Trophoblast cell (in vitro differentiated cells and primary cell): ENCODE measurements around the gene SNX20.

ENCODE experiments used
- DNase-seq, 2 donors: peaks; one replicate each; pipeline ENCODE4 v3.0.0-alpha.2; 2016
- H2AFZ ChIP-seq: 2 replicates; pipeline ENCODE4 v1.6.1; 2013; ENCODE audit warnings: low read length, moderate library complexity, mild to moderate bottlenecking; ENCODE audit not compliant: insufficient read depth, poor library complexity
- H2AK5ac ChIP-seq: 2 replicates; pipeline ENCODE4 v1.6.1; 2013; ENCODE audit warnings: mild to moderate bottlenecking, low read length
- H2BK120ac ChIP-seq: 2 replicates; pipeline ENCODE4 v1.6.1; 2013; ENCODE audit warnings: low read length, mild to moderate bottlenecking, moderate library complexity; ENCODE audit not compliant: insufficient read depth, poor library complexity
- H2BK12ac ChIP-seq: 2 replicates; pipeline ENCODE4 v1.6.1; 2013; ENCODE audit warnings: mild to moderate bottlenecking, low read length, moderate library complexity
- H2BK5ac ChIP-seq: 2 replicates; pipeline ENCODE4 v1.6.1; 2013; ENCODE audit warnings: low read length, low read depth, moderate library complexity, mild to moderate bottlenecking; ENCODE audit not compliant: poor library complexity
- H3K14ac ChIP-seq: 2 replicates; pipeline ENCODE4 v1.6.1; 2013; ENCODE audit warnings: mild to moderate bottlenecking, low read length
- H3K18ac ChIP-seq: 2 replicates; pipeline ENCODE4 v1.6.1; 2013; ENCODE audit warnings: mild to moderate bottlenecking, low read length
- H3K23ac ChIP-seq: 2 replicates; pipeline ENCODE4 v1.6.1; 2013; ENCODE audit warnings: low read length
- H3K27ac ChIP-seq: 2 replicates; pipeline ENCODE4 v1.5.1; 2013; ENCODE audit warnings: low read depth, mild to moderate bottlenecking, inconsistent platforms, low read length, moderate library complexity
- H3K27me3 ChIP-seq: 2 replicates; pipeline ENCODE4 v1.6.1; 2013; ENCODE audit warnings: inconsistent platforms, mild to moderate bottlenecking, low read length, moderate library complexity; ENCODE audit not compliant: insufficient read depth
- H3K36me3 ChIP-seq, 2 experiments: 1 replicate in 1 of 2; 2 replicates in 1 of 2; pipeline ENCODE4 v1.6.1; 2013; ENCODE audit warnings: low read length in 2 of 2, mild to moderate bottlenecking in 2 of 2, moderate library complexity in 1 of 2; ENCODE audit not compliant: insufficient read depth in 2 of 2, control insufficient read depth in 1 of 2
- H3K4ac ChIP-seq: 2 replicates; pipeline ENCODE4 v1.6.1; 2013; ENCODE audit warnings: low read depth, mild to moderate bottlenecking, low read length, moderate library complexity
- H3K4me1 ChIP-seq, 2 experiments: 1 replicate in 1 of 2; 2 replicates in 1 of 2; pipeline ENCODE4 v1.6.1; 2013; ENCODE audit warnings: low read length in 2 of 2, mild to moderate bottlenecking in 2 of 2, moderate library complexity in 1 of 2; ENCODE audit not compliant: insufficient read depth in 2 of 2, control insufficient read depth in 1 of 2
- H3K4me2 ChIP-seq: 2 replicates; pipeline ENCODE4 v1.6.1; 2013; ENCODE audit warnings: inconsistent platforms, mild to moderate bottlenecking, low read length, moderate library complexity
- H3K4me3 ChIP-seq: 2 replicates; pipeline ENCODE4 v1.5.1; 2013; ENCODE audit warnings: mild to moderate bottlenecking, low read depth, low read length, inconsistent platforms
- H3K79me1 ChIP-seq: one replicate; pipeline ENCODE4 v1.6.1; 2013; ENCODE audit warnings: low read length
- H3K79me2 ChIP-seq: 2 replicates; pipeline ENCODE4 v1.6.1; 2013; ENCODE audit warnings: low read length, mild to moderate bottlenecking; ENCODE audit not compliant: control insufficient read depth, insufficient read depth, poor library complexity
- H3K9ac ChIP-seq: 2 replicates; pipeline ENCODE4 v1.6.1; 2013; ENCODE audit warnings: mild to moderate bottlenecking, low read length
- H3K9me3 ChIP-seq: 2 replicates; pipeline ENCODE4 v1.6.1; 2013; ENCODE audit warnings: low read depth, mild to moderate bottlenecking, control low read depth, inconsistent platforms, low read length; ENCODE audit not compliant: insufficient read depth
- H4K12ac ChIP-seq: 2 replicates; pipeline ENCODE4 v1.6.1; 2013; ENCODE audit warnings: low read depth, mild to moderate bottlenecking, low read length, moderate library complexity
- H4K8ac ChIP-seq: 2 replicates; pipeline ENCODE4 v1.6.1; 2013; ENCODE audit warnings: low read depth, mild to moderate bottlenecking, low read length, moderate library complexity
- H4K91ac ChIP-seq: one replicate; pipeline ENCODE4 v1.6.1; 2013; ENCODE audit warnings: low read depth, mild to moderate bottlenecking, low read length, moderate library complexity
- WGBS: extraction: QIAGEN DNeasy Blood & Tissue Kit; methylation state at CpG from one replicate; pipeline ENCODE4 v1.1.7; 2013; ENCODE audit warnings: missing lambda C conversion rate; ENCODE audit not compliant: insufficient read length, insufficient coverage; ENCODE audit errors: extremely low coverage; 5-methylcytosine and 5-hydroxymethylcytosine counted together

Gene SNX20

DNA sequence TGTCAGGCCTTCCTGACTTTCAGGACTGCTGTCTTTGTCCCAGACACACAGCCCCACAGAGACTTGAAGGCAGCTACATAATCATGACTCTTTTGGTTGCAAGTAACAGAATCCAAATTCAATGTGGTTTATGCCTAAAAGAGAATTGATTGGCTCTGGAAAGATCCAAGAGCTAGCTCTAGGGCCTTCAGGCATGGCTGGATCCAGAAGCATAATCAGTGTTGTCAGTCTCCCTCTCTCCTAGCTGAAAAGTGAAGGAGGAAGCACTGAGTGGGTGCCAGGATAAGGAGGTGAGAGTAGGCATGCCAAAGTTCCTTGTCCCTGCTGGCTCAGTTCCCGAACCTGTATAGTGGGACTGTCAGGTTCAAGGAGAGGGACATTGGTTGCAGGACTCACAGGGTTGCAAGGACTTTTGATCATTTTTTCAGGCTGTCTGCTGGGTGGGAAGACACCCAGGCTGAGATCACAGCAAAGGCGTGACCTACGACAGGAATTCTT lies 25.5 kb downstream of the SNX20 start:
- Histone ChIP-seq H3K79me1 (no peaks in the 10 kb centered on the region), H4K91ac (no peak overlapping the region), H3K36me3 (no peaks in the 10 kb centered on the region), H3K9me3 (no peaks in the 10 kb centered on the region), H2BK5ac (no peak overlapping the region), H2AFZ (no peak overlapping the region), H2AK5ac (no peak overlapping the region), H3K27me3 (no peaks in the 10 kb centered on the region), H2BK12ac (no peak overlapping the region), H3K4me3 (no peak overlapping the region), H3K4me1 (peaks cover 1 to 5% of the 10 kb centered on the region in 2 experiments), H3K18ac (no peak overlapping the region), H3K4ac (no peak overlapping the region), H3K27ac (no peak overlapping the region), H4K12ac (no peak overlapping the region), H2BK120ac (no peak overlapping the region), H3K79me2 (no peaks in the 10 kb centered on the region), H3K23ac (no peak overlapping the region), H3K9ac (no peak overlapping the region), H3K4me2 (no peak overlapping the region), H3K14ac (no peak overlapping the region), H4K8ac (no peak overlapping the region)
- DNase-seq: no peak
- no CpG with 5 or more reads among the region's 3 CpGs for WGBS

DNA sequence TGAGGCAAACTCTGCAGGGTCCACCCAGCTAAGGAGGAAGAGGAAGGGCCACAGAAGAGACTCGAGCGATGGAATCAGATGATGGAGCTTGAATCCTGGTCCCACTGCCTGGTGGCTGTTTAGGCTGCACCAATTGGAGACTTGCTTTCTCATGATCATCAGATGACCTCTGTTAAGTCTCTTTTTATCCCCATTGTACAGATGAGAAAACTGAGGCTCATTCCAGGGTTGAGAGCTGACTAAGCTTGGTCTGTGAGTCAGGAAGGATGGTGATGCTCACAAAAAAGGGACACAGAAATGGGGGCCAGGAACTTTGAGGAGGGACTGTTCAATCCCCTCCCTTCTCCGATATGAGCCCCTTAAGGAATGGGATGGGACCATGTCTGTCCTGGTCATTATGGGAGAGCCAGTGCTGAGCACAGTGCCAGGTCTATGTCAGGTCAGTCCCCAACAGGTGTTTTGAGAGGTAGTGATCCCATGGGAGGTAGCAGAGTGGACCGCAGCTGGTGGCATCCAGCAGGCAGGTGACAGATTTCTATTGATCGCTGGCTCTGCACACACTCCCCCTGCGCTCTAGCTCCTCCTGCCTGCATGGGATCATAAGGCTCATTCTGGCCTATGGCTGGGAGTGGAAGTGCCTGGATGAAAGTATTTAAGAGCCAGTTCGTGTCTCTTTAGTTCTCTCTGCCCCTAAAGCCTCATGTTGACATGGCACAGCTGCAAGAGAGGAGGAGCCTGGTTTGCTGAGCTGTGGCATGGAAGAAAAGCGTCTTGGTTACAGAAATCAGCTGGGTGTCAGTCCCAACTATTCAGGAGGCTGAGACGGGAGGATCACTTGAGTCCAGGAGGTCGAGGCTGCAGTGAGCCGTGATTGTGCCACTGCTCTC lies 27.2 kb downstream of the SNX20 start:
- no peak overlapping the region for H2BK120ac ChIP-seq
- no peaks in the 10 kb centered on the region for H3K9me3 ChIP-seq
- no peak overlapping the region for H3K4ac ChIP-seq
- DNase-seq: no peak
- H3K4me1 ChIP-seq: peaks cover 5 to 7% of the 10 kb centered on the region in 2 experiments
- no CpG with 5 or more reads among the region's 11 CpGs for WGBS
- H3K79me2 ChIP-seq: no peaks in the 10 kb centered on the region
- no peak overlapping the region for H4K12ac ChIP-seq
- no peak overlapping the region for H2BK5ac ChIP-seq
- no peak overlapping the region for H3K18ac ChIP-seq
- H3K4me2 ChIP-seq: no peak overlapping the region
- no peak overlapping the region for H3K23ac ChIP-seq
- H3K14ac ChIP-seq: no peak overlapping the region
- H2BK12ac ChIP-seq: no peak overlapping the region
- H3K79me1 ChIP-seq: no peaks in the 10 kb centered on the region
- no peak overlapping the region for H3K9ac ChIP-seq
- no peaks in the 10 kb centered on the region for H3K27me3 ChIP-seq
- H3K4me3 ChIP-seq: no peak overlapping the region
- no peak overlapping the region for H3K27ac ChIP-seq
- H2AK5ac ChIP-seq: no peak overlapping the region
- H3K36me3 ChIP-seq: no peaks in the 10 kb centered on the region
- H4K8ac ChIP-seq: no peak overlapping the region
- no peak overlapping the region for H2AFZ ChIP-seq
- H4K91ac ChIP-seq: no peak overlapping the region

DNA sequence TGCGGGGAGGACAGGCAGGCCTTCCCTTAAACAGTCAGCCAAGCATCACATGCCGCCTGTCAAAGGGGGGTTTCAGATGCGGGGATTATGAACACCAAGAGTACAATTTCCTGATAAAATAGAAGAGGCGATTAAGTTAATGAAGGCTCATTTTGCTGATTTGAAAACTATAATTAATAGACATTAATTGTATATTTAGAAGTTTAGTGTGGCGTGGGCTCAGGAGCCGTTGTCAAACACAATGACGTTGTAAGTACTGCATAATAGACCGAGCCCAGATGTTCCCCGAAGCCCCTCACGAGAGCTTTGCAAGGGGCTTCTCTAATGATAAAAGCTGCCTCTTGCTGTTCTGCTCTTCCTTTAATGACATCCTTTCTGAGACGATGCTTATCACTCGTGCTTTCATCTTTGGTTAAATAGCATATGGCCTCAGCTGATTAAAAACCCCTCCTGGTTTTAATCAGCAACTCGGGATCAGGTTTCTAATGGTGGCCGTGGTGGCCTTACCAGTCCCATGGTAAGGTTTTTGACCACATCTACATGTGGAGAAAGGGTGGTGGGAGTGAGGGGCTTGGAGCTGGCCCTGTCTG lies 28.2 kb downstream of the SNX20 start:
- Histone ChIP-seq H4K8ac (no peak overlapping the region), H2BK12ac (no peak overlapping the region), H3K14ac (no peak overlapping the region), H3K4me2 (no peak overlapping the region), H3K4me3 (no peak overlapping the region), H3K36me3 (no peaks in the 10 kb centered on the region), H3K9me3 (no peaks in the 10 kb centered on the region), H4K12ac (no peak overlapping the region), H3K9ac (no peak overlapping the region), H4K91ac (no peak overlapping the region), H2AK5ac (no peak overlapping the region), H3K23ac (no peak overlapping the region), H3K4ac (no peak overlapping the region), H3K4me1 (peaks cover 5 to 7% of the 10 kb centered on the region in 2 experiments), H3K18ac (no peak overlapping the region), H3K79me2 (no peaks in the 10 kb centered on the region), H2AFZ (no peak overlapping the region), H3K79me1 (no peaks in the 10 kb centered on the region), H3K27ac (no peak overlapping the region), H3K27me3 (no peaks in the 10 kb centered on the region), H2BK120ac (no peak overlapping the region), H2BK5ac (no peak overlapping the region)
- no CpG with 5 or more reads among the region's 14 CpGs for WGBS
- no peak for DNase-seq

DNA sequence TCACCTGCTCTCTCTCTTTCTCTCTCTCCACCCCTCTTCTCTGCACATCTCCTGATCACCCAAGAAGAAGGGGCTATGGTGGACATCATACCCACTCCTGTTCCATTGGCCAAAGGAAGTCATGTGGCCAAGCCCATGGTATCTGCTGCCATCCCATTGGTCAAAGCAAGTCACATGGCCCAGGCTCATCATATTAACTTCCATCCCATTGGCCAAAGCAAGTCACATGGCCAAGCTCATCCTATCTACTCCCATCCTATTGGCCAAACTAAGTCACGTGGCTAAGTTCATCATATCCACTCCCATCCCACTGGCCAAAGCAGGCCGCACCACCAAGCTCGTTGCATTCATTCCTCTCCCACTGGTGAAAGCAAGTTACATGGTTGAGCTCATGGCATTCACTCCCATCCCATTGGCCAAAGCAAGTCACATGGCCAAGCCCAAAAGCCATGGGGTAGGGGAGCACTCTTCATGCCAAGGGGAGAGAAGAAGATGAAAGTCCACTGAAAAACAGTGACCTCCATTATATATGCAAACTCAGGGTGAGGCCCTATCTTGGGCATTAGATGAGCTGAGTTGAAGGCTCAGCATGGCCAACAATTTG lies 29.2 kb downstream of the SNX20 start:
- no peak overlapping the region for H3K4me3 ChIP-seq
- H4K91ac ChIP-seq: no peak overlapping the region
- H3K23ac ChIP-seq: no peak overlapping the region
- no peaks in the 10 kb centered on the region for H3K9me3 ChIP-seq
- no peak overlapping the region for H2AK5ac ChIP-seq
- DNase-seq: no peak
- no peak overlapping the region for H3K27ac ChIP-seq
- no peak overlapping the region for H2BK12ac ChIP-seq
- no peak overlapping the region for H4K12ac ChIP-seq
- no peaks in the 10 kb centered on the region for H3K79me1 ChIP-seq
- no peak overlapping the region for H3K18ac ChIP-seq
- H2BK5ac ChIP-seq: no peak overlapping the region
- no peak overlapping the region for H3K4me2 ChIP-seq
- no CpG with 5 or more reads among the region's 3 CpGs for WGBS
- no peak overlapping the region for H3K14ac ChIP-seq
- H3K79me2 ChIP-seq: no peaks in the 10 kb centered on the region
- H2AFZ ChIP-seq: no peak overlapping the region
- no peak overlapping the region for H4K8ac ChIP-seq
- H3K9ac ChIP-seq: no peak overlapping the region
- H3K36me3 ChIP-seq: no peaks in the 10 kb centered on the region
- no peak overlapping the region for H2BK120ac ChIP-seq
- no peak overlapping the region for H3K4ac ChIP-seq
- peaks cover 5 to 7% of the 10 kb centered on the region in 2 experiments for H3K4me1 ChIP-seq
- H3K27me3 ChIP-seq: no peaks in the 10 kb centered on the region
